ENCODE measurements around the gene HIPK2. TPM values are rescaled to one million over a fixed set of nuclear protein-coding genes. Genes with fewer than 3 reads are reported as not detected.
A peak's percentile ranks its signal among the peaks of the same experiment; 100 is the strongest.

Gene HIPK2
- total and polyA plus RNA-seq, 2 of the 4 experiments (the other 2 are of a cell fraction), result 22.0 to 27.1 TPM

- H3K23ac ChIP-seq (ENCODE audit: low read depth, low read length), result peak overlapping the region; percentile 55; the same call in 1 of the 2 replicates
- H4K91ac ChIP-seq (ENCODE audit: insufficient read depth, low read depth, low read length), result peak overlapping the region; percentile 65
- H4K5ac ChIP-seq (ENCODE audit: low read depth, low read length), result peak overlapping the region; percentile 66; the same call in 1 of the 2 replicates
- H2BK20ac ChIP-seq (ENCODE audit: low read depth, low read length), result peak overlapping the region; percentile 48
- H3K9ac ChIP-seq (ENCODE audit: low read depth, low read length), result no peak overlapping the region; the same call in 1 of the 2 replicates
- H3K4me3 ChIP-seq (ENCODE audit: insufficient read depth, low read depth, low read length), result no peak overlapping the region
- peak overlapping the region; percentile 64 for H3K4me2 ChIP-seq (ENCODE audit: low read depth, low read length)
- DNase-seq (peak; percentile 83), ATAC-seq (ENCODE audit: low read depth) (peak; percentile 36)
- H4K20me1 ChIP-seq (ENCODE audit: insufficient read depth, low read length), result peaks cover 93% of the 10 kb centered on the region
- H3K4me1 ChIP-seq (ENCODE audit: control insufficient read depth, insufficient read depth, low read length), result peaks cover 41% of the 10 kb centered on the region
- H3K9me3 ChIP-seq (ENCODE audit: control insufficient read depth, insufficient read depth, low read length), result peaks cover 2% of the 10 kb centered on the region; the same call in 1 of the 2 replicates
- dilution Hi-C loops (cut with HindIII; ENCODE audit: low sequenced_read_pairs, unreplicated experiment) (no loop called here), intact Hi-C loops (cut with micrococcal nuclease) (loop anchor here (5.0 kb wide), 2 partner anchors 40 to 50 kb away; no protein-coding TSS in a partner anchor), in situ Hi-C loops (cut with MboI; ENCODE audit: low sequenced_read_pairs) (no loop called here)
- CTCF ChIA-PET, result interaction anchor here (0.6 to 1.0 kb wide), 2 partner anchors 86 to 271 kb away, joined by 3 to 6 read pairs; no protein-coding TSS in a partner anchor
- H3K79me1 ChIP-seq (ENCODE audit: low read depth in 1 of 2, low read length in 2 of 2), result peaks cover 32 to 84% of the 10 kb centered on the region in 2 experiments
- H2BK5ac ChIP-seq (ENCODE audit: low read depth, low read length, poor library complexity, severe bottlenecking), result peak overlapping the region; percentile 71
- peak overlapping the region; percentile 85 for H2AK5ac ChIP-seq (ENCODE audit: low read depth, low read length)
- H2BK120ac ChIP-seq (ENCODE audit: low read depth, low read length), result peak overlapping the region; percentile 66
- WGBS, 2 experiments (ENCODE audit: extremely low coverage in 2 of 2, insufficient read length in 1 of 2), result 63% methylated on average over 2 of the region's 9 CpGs; no CpG with 5 or more reads in 1 of the 2 experiments
- H3K14ac ChIP-seq (replicated peaks; ENCODE audit: low read depth, low read length), result peak overlapping the region; percentile 67
- no TSS peak for BruUV-seq (replicated peaks)
- POLR2A ChIA-PET (ENCODE audit: unreplicated experiment), result no interaction called here
- peak overlapping the region in 1 of 2 experiments; percentile 32; a peak in 1 of 4 replicates for H4K8ac ChIP-seq (ENCODE audit: low read depth in 2 of 2, low read length in 2 of 2)
- H3K36me3 ChIP-seq (ENCODE audit: control insufficient read depth, insufficient read depth, low read length), result peaks cover 29% of the 10 kb centered on the region
- peak overlapping the region; percentile 73 for H3K4ac ChIP-seq (ENCODE audit: low read depth, low read length)
- H3K56ac ChIP-seq (ENCODE audit: extremely low read depth, insufficient read depth, low read length), result no peak overlapping the region
- peak overlapping the region; percentile 84; the same call in 1 of the 2 replicates for H3K18ac ChIP-seq (ENCODE audit: low read depth, low read length)
- H2AK9ac ChIP-seq (replicated peaks; ENCODE audit: low read depth, low read length, poor library complexity), result peak overlapping the region; percentile 1
- peak overlapping the region; percentile 52 for H3K27ac ChIP-seq (ENCODE audit: insufficient read depth, low read length)
- 0 out of 3 replicates have a peak overlapping the region, but pooled peaks have one; percentile 43 for H2BK15ac ChIP-seq (ENCODE audit: low read depth, low read length)
- H3K27me3 ChIP-seq (ENCODE audit: control insufficient read depth, insufficient read depth, low read length), result no peaks in the 10 kb centered on the region
- TF ChIP-seq MAZ (IDR thresholded peaks at IDR 0.05; ENCODE audit: borderline replicate concordance, low read depth, low read length) (peak; percentile 30; the same call in 1 of the 2 replicates), FOS (IDR thresholded peaks at IDR 0.05; ENCODE audit: low read depth, low read length) (peak; percentile 60; the same call in 1 of the 2 replicates), BHLHE40 (IDR thresholded peaks at IDR 0.05; ENCODE audit: low read depth, low read length) (0 out of 2 replicates have a peak, but pooled peaks have one; percentile 4), CEBPB (IDR thresholded peaks at IDR 0.05; ENCODE audit: low read depth, low read length) (peak; percentile 97), NFE2L2 (IDR thresholded peaks at IDR 0.05; ENCODE audit: low read depth, low read length) (no peak)
- peaks cover 48% of the 10 kb centered on the region for H3K9me1 ChIP-seq (ENCODE audit: insufficient read depth, low read length)
- peak overlapping the region; percentile 44 for H2AFZ ChIP-seq (replicated peaks; ENCODE audit: low read length, poor library complexity)
Measured at GRCh38 chr7:139731802-139732470, 45.9 kb downstream of the HIPK2 start.

Data from IMR-90 (cell line).